ENCODE results near the gene PRSS27. TPM values are rescaled to one million over a fixed set of nuclear protein-coding genes. Genes with fewer than 3 reads are reported as not detected.
A peak's percentile ranks its signal among the peaks of the same experiment; 100 is the strongest.
"Not testable (repeated sequence)": the region's sequence is repeated elsewhere in the genome, so short reads cannot be mapped to it uniquely, and the experiment has no call there.

Gene PRSS27
- total and polyA plus RNA-seq, 9 donors: 0.75 to 1.8 (median 1.6) TPM

GRCh38 chr16:2728034-2728433 lies 8.0 kb upstream of the PRSS27 start:
- Histone ChIP-seq H3K36me3 (ENCODE audit: control insufficient read depth, insufficient read depth, low read length) (no peaks in the 10 kb centered on the region), H3K4me1 (ENCODE audit: control insufficient read depth, insufficient read depth, low read length) (no peaks in the 10 kb centered on the region), H3K9me3 (replicated peaks; ENCODE audit: control insufficient read depth, low read depth, low read length) (no peaks in the 10 kb centered on the region), H3K27ac (ENCODE audit: low read length) (no peak overlapping the region), H3K4me3 (ENCODE audit: low read length) (no peak overlapping the region), H3K27me3 (ENCODE audit: control insufficient read depth, insufficient read depth, low read length) (peaks cover 4% of the 10 kb centered on the region)
- no CpG with 5 or more reads among the region's 7 CpGs for WGBS (ENCODE audit: insufficient coverage)
- no peak for DNase-seq

GRCh38 chr16:2726923-2727322 lies 6.9 kb upstream of the PRSS27 start:
- WGBS (ENCODE audit: insufficient coverage): no CpG with 5 or more reads among the region's 5 CpGs

GRCh38 chr16:2724816-2725348 lies 4.9 kb upstream of the PRSS27 start:
- H3K9me3 ChIP-seq (replicated peaks; ENCODE audit: control insufficient read depth, low read depth, low read length): no peaks in the 10 kb centered on the region
- no peaks in the 10 kb centered on the region for H3K36me3 ChIP-seq (ENCODE audit: control insufficient read depth, insufficient read depth, low read length)
- H3K4me3 ChIP-seq (ENCODE audit: low read length): no peak overlapping the region
- no peak for DNase-seq
- peaks cover under 1% of the 10 kb centered on the region for H3K4me1 ChIP-seq (ENCODE audit: control insufficient read depth, insufficient read depth, low read length)
- no peak overlapping the region for H3K27ac ChIP-seq (ENCODE audit: low read length)
- WGBS (ENCODE audit: insufficient coverage): 69% methylated on average over 13 of the region's 16 CpGs
- H3K27me3 ChIP-seq (ENCODE audit: control insufficient read depth, insufficient read depth, low read length): peaks cover 4% of the 10 kb centered on the region

More at GRCh38 chr16:2726923-2727322, 6.9 kb upstream of the PRSS27 start:
- H3K4me1 ChIP-seq (ENCODE audit: control insufficient read depth, insufficient read depth, low read length): no peaks in the 10 kb centered on the region
- no peak overlapping the region for H3K27ac ChIP-seq (ENCODE audit: low read length)
- peaks cover 4% of the 10 kb centered on the region for H3K27me3 ChIP-seq (ENCODE audit: control insufficient read depth, insufficient read depth, low read length)
- no peak overlapping the region for H3K4me3 ChIP-seq (ENCODE audit: low read length)
- no peaks in the 10 kb centered on the region for H3K36me3 ChIP-seq (ENCODE audit: control insufficient read depth, insufficient read depth, low read length)
- DNase-seq: no peak
- H3K9me3 ChIP-seq (replicated peaks; ENCODE audit: control insufficient read depth, low read depth, low read length): no peaks in the 10 kb centered on the region

- H3K36me3 ChIP-seq (ENCODE audit: control insufficient read depth, insufficient read depth, low read length): no peaks in the 10 kb centered on the region
- no peak overlapping the region for H3K27ac ChIP-seq (ENCODE audit: low read length)
- H3K4me3 ChIP-seq (ENCODE audit: low read length): no peak overlapping the region
- H3K9me3 ChIP-seq (replicated peaks; ENCODE audit: control insufficient read depth, low read depth, low read length): no peaks in the 10 kb centered on the region
- 92% methylated on average over 5 of the region's 7 CpGs for WGBS (ENCODE audit: insufficient coverage)
- peak; percentile 0 for DNase-seq
- H3K27me3 ChIP-seq (ENCODE audit: control insufficient read depth, insufficient read depth, low read length): peaks cover 4% of the 10 kb centered on the region
- peaks cover 5% of the 10 kb centered on the region for H3K4me1 ChIP-seq (ENCODE audit: control insufficient read depth, insufficient read depth, low read length)
These were observed 4.2 kb upstream of the PRSS27 start for GRCh38 chr16:2724088-2724676.

GRCh38 chr16:2721634-2722173 lies 1.7 kb upstream of the PRSS27 start:
- H3K36me3 ChIP-seq (ENCODE audit: control insufficient read depth, insufficient read depth, low read length); H3K27me3 ChIP-seq (ENCODE audit: control insufficient read depth, insufficient read depth, low read length); H3K9me3 ChIP-seq (replicated peaks; ENCODE audit: control insufficient read depth, low read depth, low read length); H3K27ac ChIP-seq (ENCODE audit: low read length); H3K4me1 ChIP-seq (ENCODE audit: control insufficient read depth, insufficient read depth, low read length); DNase-seq: not testable (repeated sequence)
- H3K4me3 ChIP-seq (ENCODE audit: low read length): peak overlapping the region; percentile 35
- 18% methylated on average over 6 of the region's 14 CpGs for WGBS (ENCODE audit: insufficient coverage)

GRCh38 chr16:2720719-2721633 lies 952 bp upstream of the PRSS27 start:
- 1% methylated on average over 82 of the region's 99 CpGs for WGBS (ENCODE audit: insufficient coverage)
- H3K27ac ChIP-seq (ENCODE audit: low read length): peak overlapping the region; percentile 79
- no peaks in the 10 kb centered on the region for H3K36me3 ChIP-seq (ENCODE audit: control insufficient read depth, insufficient read depth, low read length)

GRCh38 chr16:2719328-2720063 lies 528 bp downstream of the PRSS27 start:
- Histone ChIP-seq H3K27ac (ENCODE audit: low read length) (no peak overlapping the region), H3K4me3 (ENCODE audit: low read length) (no peak overlapping the region), H3K36me3 (ENCODE audit: control insufficient read depth, insufficient read depth, low read length) (no peaks in the 10 kb centered on the region), H3K9me3 (replicated peaks; ENCODE audit: control insufficient read depth, low read depth, low read length) (no peaks in the 10 kb centered on the region), H3K27me3 (ENCODE audit: control insufficient read depth, insufficient read depth, low read length) (peaks cover 5% of the 10 kb centered on the region), H3K4me1 (ENCODE audit: control insufficient read depth, insufficient read depth, low read length) (peaks cover 13% of the 10 kb centered on the region)
- WGBS (ENCODE audit: insufficient coverage): 83% methylated on average over 7 of the region's 16 CpGs
- DNase-seq: no peak

More at GRCh38 chr16:2720719-2721633, 952 bp upstream of the PRSS27 start:
- Histone ChIP-seq H3K4me3 (ENCODE audit: low read length) (peak overlapping the region; percentile 51), H3K4me1 (ENCODE audit: control insufficient read depth, insufficient read depth, low read length) (peaks cover 8% of the 10 kb centered on the region), H3K27me3 (ENCODE audit: control insufficient read depth, insufficient read depth, low read length) (peaks cover 4% of the 10 kb centered on the region), H3K9me3 (replicated peaks; ENCODE audit: control insufficient read depth, low read depth, low read length) (no peaks in the 10 kb centered on the region)
- peak; percentile 87 for DNase-seq

GRCh38 chr16:2717383-2718263 lies 2.4 kb downstream of the PRSS27 start:
- peaks cover 8% of the 10 kb centered on the region for H3K27me3 ChIP-seq (ENCODE audit: control insufficient read depth, insufficient read depth, low read length)
- 80% methylated on average over 14 of the region's 21 CpGs for WGBS (ENCODE audit: insufficient coverage)
- H3K27ac ChIP-seq (ENCODE audit: low read length): no peak overlapping the region
- DNase-seq: no peak
- H3K36me3 ChIP-seq (ENCODE audit: control insufficient read depth, insufficient read depth, low read length): no peaks in the 10 kb centered on the region
- no peak overlapping the region for H3K4me3 ChIP-seq (ENCODE audit: low read length)
- no peaks in the 10 kb centered on the region for H3K9me3 ChIP-seq (replicated peaks; ENCODE audit: control insufficient read depth, low read depth, low read length)
- H3K4me1 ChIP-seq (ENCODE audit: control insufficient read depth, insufficient read depth, low read length): peaks cover 13% of the 10 kb centered on the region

- peaks cover 8% of the 10 kb centered on the region for H3K27me3 ChIP-seq (ENCODE audit: control insufficient read depth, insufficient read depth, low read length)
- peaks cover 13% of the 10 kb centered on the region for H3K4me1 ChIP-seq (ENCODE audit: control insufficient read depth, insufficient read depth, low read length)
- no peaks in the 10 kb centered on the region for H3K9me3 ChIP-seq (replicated peaks; ENCODE audit: control insufficient read depth, low read depth, low read length)
- WGBS (ENCODE audit: insufficient coverage): 78% methylated on average over 8 of the region's 10 CpGs
- DNase-seq: no peak
- H3K4me3 ChIP-seq (ENCODE audit: low read length): no peak overlapping the region
- H3K27ac ChIP-seq (ENCODE audit: low read length): no peak overlapping the region
- H3K36me3 ChIP-seq (ENCODE audit: control insufficient read depth, insufficient read depth, low read length): no peaks in the 10 kb centered on the region
These were observed 3.1 kb downstream of the PRSS27 start for GRCh38 chr16:2716948-2717347.
